WI38 (cell line): ENCODE data around the gene CCDC73.

Experiments used
- H3K4me3 ChIP-seq: 2 replicates; pipeline ENCODE4 v1.5.1; 2011; ENCODE audit warnings: low read depth, mild to moderate bottlenecking, control low read depth, low read length
- TF ChIP-seq, protein P1 (sequence below): IDR thresholded peaks from 2 replicates; pipeline ENCODE4 v1.5.1; 2012; ENCODE audit warnings: low read depth, mild to moderate bottlenecking, control low read depth, low read length

Gene CCDC73

DNA sequence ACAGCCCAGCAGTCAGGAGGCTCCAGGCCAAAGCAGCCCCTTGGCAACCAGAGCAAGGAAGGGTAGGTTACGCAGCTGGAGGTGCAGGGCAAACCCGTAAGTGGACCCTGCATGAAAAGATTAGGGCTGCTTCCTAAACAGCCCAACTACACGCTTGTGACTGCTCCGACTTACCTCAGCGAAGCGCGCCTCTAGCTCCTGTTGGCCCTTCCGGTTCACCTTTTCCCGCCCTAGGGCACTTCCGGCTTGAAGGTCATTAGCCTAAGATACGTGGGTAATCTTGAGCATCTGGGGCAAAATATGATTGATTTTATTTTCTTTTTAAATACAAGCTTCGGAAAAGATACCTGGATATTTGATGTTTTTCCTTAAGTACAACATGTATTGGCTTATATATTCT, at the start of gene CCDC73:
CCDC73 (minus strand) TSS at position 224 of the 400 bp plus-strand sequence. CDS start 34,419 bp downstream, outside the sequence.
- H3K4me3 ChIP-seq, result no peak within 1 kb of the TSS
- TF ChIP-seq, protein P1, sequence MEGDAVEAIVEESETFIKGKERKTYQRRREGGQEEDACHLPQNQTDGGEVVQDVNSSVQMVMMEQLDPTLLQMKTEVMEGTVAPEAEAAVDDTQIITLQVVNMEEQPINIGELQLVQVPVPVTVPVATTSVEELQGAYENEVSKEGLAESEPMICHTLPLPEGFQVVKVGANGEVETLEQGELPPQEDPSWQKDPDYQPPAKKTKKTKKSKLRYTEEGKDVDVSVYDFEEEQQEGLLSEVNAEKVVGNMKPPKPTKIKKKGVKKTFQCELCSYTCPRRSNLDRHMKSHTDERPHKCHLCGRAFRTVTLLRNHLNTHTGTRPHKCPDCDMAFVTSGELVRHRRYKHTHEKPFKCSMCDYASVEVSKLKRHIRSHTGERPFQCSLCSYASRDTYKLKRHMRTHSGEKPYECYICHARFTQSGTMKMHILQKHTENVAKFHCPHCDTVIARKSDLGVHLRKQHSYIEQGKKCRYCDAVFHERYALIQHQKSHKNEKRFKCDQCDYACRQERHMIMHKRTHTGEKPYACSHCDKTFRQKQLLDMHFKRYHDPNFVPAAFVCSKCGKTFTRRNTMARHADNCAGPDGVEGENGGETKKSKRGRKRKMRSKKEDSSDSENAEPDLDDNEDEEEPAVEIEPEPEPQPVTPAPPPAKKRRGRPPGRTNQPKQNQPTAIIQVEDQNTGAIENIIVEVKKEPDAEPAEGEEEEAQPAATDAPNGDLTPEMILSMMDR, result no peak

DNA sequence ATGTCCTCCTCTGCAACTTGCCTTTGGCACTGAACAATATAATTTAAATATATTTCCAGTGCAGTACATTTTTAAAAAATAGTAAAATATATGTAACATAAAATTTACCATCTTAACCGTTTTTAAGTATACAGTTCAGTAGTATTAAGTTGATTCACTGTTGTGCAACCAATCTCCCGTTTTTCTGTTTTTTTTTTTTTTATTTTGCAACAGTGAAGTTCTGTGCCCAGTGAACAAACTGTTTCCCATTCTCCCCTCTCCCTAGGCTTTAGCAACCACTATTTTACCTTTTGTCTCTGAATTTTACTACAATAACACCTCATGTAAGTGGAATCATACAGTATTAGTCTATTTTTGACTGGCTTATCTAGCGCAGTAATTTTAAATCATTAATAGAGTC, 49.1 kb upstream of the CCDC73 start:
- H3K4me3 ChIP-seq, result no peak overlapping the region
- TF ChIP-seq, protein P1, result no peak

DNA sequence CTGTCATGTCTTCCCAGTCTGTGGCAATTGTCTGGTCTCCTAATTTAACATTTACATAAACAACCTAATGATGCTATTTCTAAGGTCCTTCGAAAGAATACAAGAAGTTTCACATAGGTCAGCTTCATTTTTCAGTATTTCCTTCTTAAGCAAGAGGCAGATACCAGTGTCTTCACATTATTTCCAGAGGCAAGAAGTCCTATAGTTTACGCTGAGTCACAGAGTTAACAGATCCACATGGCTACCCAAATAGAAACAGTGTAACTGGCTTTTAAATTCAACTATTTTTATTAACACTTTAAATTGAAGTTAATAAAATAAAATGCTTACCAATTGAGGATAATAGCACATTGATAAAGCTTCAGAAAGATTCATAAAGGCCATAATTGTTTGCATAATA, 46.1 kb upstream of the CCDC73 start:
- H3K4me3 ChIP-seq, result no peak overlapping the region
- TF ChIP-seq, protein P1, result no peak

DNA sequence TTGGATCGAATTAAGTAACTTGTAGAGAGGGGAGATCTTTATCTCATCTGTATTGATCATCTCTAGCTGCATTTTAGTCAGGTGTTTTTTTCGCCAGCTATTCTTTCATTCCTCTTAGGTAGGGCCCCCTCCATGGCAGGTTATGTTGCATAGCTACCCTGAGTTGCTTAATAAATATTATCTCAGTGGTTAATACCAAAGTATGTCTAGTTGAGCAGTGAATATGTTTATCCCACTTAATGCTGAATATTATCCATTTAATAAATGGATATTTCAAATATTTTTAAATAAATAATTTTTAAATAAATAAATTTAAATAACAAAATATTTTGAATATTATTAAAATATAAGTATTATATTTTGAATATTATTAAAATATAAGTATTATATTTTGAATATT, 44.8 kb upstream of the CCDC73 start:
- H3K4me3 ChIP-seq, result no peak overlapping the region
- TF ChIP-seq, protein P1, result no peak

DNA sequence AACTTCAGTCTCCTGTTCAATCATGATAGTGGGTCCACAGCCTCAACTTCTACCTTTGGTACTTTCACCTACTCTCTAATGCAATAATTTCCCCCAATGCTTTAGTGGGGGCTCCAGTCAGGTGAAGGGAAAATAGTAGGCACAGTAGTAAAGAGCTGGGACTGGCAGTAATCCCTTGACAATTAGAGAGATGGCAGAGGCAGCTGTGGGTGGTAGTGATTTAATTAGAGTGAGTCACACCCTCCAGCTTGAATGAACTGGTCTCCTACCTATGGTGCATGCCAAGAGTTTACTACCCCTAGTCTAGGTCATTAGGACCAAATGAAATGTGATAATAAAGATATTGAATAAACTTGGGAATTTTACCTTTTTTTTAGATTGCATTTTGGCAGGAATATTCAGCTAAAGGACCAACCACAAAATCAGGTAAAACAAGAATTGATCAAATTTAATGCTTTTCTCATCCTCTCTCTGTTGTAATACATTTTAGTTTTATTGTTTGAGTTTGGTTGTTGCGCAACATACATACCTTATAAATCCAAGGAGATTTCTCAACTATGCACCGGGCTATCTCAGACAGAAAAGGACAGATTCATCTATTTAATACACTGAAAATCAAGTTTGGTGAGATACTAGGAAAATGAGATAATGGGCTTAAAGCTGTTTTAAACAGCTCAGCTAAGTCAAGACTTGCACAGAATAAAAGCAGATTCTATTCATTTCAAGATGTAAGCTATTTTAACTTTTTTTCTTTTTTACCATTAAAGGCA, 44.2 kb upstream of the CCDC73 start:
- H3K4me3 ChIP-seq, result no peak overlapping the region
- TF ChIP-seq, protein P1, result no peak

DNA sequence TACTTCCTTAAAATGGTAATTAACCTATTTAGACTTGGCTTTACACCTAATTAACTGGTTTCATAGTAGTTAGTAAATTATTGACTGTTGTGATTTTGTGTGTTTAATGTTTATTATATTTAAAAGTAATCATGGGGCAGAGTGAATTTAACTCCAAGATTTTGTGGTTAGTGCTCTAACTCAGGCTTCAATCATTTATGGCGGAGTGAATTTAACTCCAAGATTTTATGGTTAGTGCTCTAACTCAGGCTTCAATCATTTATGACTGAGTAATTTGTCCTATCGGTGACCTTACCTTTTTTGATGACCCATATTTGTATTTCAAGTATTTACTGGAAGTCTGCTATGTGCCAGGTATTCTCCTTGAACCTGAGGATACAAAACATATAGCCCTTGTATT, 42.5 kb upstream of the CCDC73 start:
- no peak overlapping the region for H3K4me3 ChIP-seq
- TF ChIP-seq, protein P1, result no peak

DNA sequence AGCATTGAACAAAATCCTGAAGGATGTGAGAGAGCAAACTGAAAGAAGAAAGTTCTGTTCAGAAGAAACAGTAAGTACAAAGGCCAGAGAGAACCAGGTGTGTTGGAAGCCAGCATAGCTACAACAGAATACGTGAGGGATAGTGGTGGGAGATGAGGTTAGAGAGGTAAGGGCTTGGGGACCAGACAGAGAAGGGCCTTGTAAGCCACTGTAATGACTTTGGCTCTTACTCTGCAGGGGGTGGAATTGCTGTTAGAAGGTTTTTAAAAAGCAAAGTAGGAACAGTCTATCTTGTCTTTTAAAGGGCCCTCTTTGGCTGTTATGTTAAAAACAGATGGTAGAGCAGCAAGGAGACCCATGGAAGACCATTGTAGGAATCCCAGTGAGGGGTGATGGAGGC, 39.5 kb upstream of the CCDC73 start:
- TF ChIP-seq, protein P1, result no peak
- H3K4me3 ChIP-seq, result no peak overlapping the region
